Cardiac muscle cell (in vitro differentiated cells and primary cell): ENCODE data around the gene BTN2A1. TPM values are rescaled to one million over a fixed set of nuclear protein-coding genes. Genes with fewer than 3 reads are reported as not detected.
"Not testable (repeated sequence)": the region's sequence is repeated elsewhere in the genome, so short reads cannot be mapped to it uniquely, and the experiment has no call there.

Source experiments
- DNase-seq, 2 donors: peaks; one replicate each; pipeline versions ENCODE4 v3.0.0 to v3.0.0-alpha.2; 2010 to 2017; ENCODE audit warnings: low read depth in 1 of 2, low spot score in 1 of 2
- H3K27ac ChIP-seq: fragments of 200-600 bp; sonication (generic); 2 replicates; pipeline ENCODE4 v1.5.1; 2016
- H3K27me3 ChIP-seq: fragments of 200-600 bp; sonication (generic); 2 replicates; pipeline ENCODE4 v1.6.0; 2016; ENCODE audit warnings: control low read depth
- H3K36me3 ChIP-seq: fragments of 200-600 bp; sonication (generic); 2 replicates; pipeline ENCODE4 v1.5.1; 2016; ENCODE audit warnings: control low read depth
- H3K4me1 ChIP-seq: fragments of 200-600 bp; sonication (generic); 2 replicates; pipeline ENCODE4 v1.8.1; 2017; ENCODE audit warnings: low read depth, mild to moderate bottlenecking, mixed run types
- H3K4me3 ChIP-seq: fragments of 200-600 bp; sonication (generic); 2 replicates; pipeline ENCODE4 v1.5.1; 2016; ENCODE audit warnings: mild to moderate bottlenecking
- H3K9me3 ChIP-seq: fragments of 200-600 bp; sonication (generic); 2 replicates; pipeline ENCODE4 v1.5.1; 2017; ENCODE audit warnings: low read depth, mild to moderate bottlenecking, control low read depth
- polyA plus RNA-seq: library from polyadenylated mRNA; unstranded; fragments of >200 nt; fragmentation: Nextera tagmentation; extraction: Ambion mirVana; gene quantifications from 2 replicates; pipeline ENCODE4 v1.2.1, GENCODE V29; 2016
- total RNA-seq: library from RNA; depleted of rRNA; stranded (reverse); fragments of >200 nt; gene quantifications from 2 replicates; pipeline ENCODE4 v1.2.3, GENCODE V29; 2016
- TF ChIP-seq, protein P1 (sequence below): IDR thresholded peaks from 2 replicates; pipeline ENCODE4 v1.5.1; 2012; ENCODE audit warnings: low read depth, mild to moderate bottlenecking, low read length

BTN2A1 gene
- total and polyA plus RNA-seq, 2 experiments from 2014 or later: 18.9 to 27.2 TPM

GRCh38 chr6:26502165-26502564 is 44.4 kb downstream of the BTN2A1 start:
- TF ChIP-seq, protein P1, sequence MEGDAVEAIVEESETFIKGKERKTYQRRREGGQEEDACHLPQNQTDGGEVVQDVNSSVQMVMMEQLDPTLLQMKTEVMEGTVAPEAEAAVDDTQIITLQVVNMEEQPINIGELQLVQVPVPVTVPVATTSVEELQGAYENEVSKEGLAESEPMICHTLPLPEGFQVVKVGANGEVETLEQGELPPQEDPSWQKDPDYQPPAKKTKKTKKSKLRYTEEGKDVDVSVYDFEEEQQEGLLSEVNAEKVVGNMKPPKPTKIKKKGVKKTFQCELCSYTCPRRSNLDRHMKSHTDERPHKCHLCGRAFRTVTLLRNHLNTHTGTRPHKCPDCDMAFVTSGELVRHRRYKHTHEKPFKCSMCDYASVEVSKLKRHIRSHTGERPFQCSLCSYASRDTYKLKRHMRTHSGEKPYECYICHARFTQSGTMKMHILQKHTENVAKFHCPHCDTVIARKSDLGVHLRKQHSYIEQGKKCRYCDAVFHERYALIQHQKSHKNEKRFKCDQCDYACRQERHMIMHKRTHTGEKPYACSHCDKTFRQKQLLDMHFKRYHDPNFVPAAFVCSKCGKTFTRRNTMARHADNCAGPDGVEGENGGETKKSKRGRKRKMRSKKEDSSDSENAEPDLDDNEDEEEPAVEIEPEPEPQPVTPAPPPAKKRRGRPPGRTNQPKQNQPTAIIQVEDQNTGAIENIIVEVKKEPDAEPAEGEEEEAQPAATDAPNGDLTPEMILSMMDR: no peak
- Histone ChIP-seq H3K36me3 (no peaks in the 10 kb centered on the region), H3K27me3 (peaks cover 45% of the 10 kb centered on the region), H3K27ac (no peak overlapping the region), H3K4me3 (peak overlapping the region; percentile 20), H3K4me1 (no peaks in the 10 kb centered on the region), H3K9me3 (no peaks in the 10 kb centered on the region)
- DNase-seq: no peak

DNA sequence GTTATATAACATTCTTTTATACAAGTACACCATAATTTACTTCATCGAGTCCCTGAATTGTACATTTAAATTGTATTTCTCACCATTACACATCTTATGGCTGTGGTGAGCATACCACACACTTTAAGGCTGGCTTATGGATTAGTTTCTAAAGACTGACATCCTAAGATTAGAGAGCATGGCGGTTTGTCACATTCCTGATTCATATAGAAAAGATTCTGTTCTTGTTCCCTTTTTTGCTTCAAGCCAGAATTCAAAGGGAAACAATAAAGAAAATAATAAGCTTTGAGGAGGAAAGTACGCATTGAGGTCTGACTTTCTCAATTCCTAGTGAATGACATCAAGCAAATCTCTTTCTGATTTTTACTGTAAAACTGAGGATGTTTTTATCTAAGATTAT is 44.9 kb downstream of the BTN2A1 start:
- no peaks in the 10 kb centered on the region for H3K36me3 ChIP-seq
- H3K27me3 ChIP-seq: peaks cover 45% of the 10 kb centered on the region
- no peaks in the 10 kb centered on the region for H3K4me1 ChIP-seq
- DNase-seq: no peak
- H3K27ac ChIP-seq: no peak overlapping the region
- no peaks in the 10 kb centered on the region for H3K9me3 ChIP-seq
- TF ChIP-seq, protein P1: no peak
- H3K4me3 ChIP-seq: no peak overlapping the region

DNA sequence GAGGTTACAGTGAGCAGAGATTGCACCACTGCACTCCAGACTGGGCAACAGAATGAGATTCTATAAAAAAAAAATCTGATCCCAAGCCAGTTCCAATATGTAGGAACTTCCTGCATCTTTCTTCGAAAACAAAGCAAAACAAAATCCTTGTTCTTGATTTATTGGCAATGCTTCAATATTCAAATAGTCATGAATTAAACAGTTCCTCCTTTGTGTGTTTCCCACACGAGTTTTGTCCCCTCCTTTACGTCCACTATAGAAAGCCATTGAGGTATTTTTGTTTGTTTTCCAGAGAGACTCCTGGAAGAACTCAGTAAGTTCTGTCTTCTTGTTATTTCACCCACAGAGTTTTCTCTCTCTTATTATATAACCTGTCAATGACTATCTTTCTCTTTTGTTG is 49.9 kb downstream of the BTN2A1 start:
- Histone ChIP-seq H3K36me3 (no peaks in the 10 kb centered on the region), H3K27ac (no peak overlapping the region), H3K27me3 (peaks cover 19% of the 10 kb centered on the region), H3K4me3 (no peak overlapping the region), H3K9me3 (no peaks in the 10 kb centered on the region), H3K4me1 (no peaks in the 10 kb centered on the region)
- TF ChIP-seq, protein P1: no peak
- DNase-seq: no peak

DNA sequence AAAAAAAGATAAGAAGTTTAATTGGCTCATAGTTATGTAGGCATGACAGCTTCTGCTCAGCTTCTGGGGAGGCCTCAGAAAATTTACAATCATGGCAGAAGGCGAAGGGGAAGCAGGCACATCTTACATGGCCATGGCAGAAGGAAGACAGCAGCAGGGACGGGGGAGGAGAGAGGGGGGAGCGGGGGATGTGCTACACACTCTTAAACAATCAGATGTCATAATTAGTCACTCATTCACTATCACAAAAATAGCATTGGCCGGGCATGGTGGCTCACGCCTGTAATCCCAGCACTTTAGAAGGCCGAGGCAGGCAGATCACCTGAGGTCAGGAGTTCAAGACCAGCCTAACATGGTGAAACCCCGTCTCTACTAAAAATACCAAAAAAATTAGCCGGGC is 53.3 kb downstream of the BTN2A1 start:
- not testable (repeated sequence) for H3K27me3 ChIP-seq, H3K27ac ChIP-seq, H3K36me3 ChIP-seq, H3K9me3 ChIP-seq, DNase-seq, H3K4me1 ChIP-seq, H3K4me3 ChIP-seq

- H3K4me1 ChIP-seq: no peaks in the 10 kb centered on the region
- no peak for DNase-seq
- no peaks in the 10 kb centered on the region for H3K27me3 ChIP-seq
- TF ChIP-seq, protein P1: no peak
- no peaks in the 10 kb centered on the region for H3K36me3 ChIP-seq
- H3K27ac ChIP-seq: no peak overlapping the region
- H3K9me3 ChIP-seq: no peaks in the 10 kb centered on the region
- H3K4me3 ChIP-seq: no peak overlapping the region
Measured at GRCh38 chr6:26514984-26515383, 57.2 kb downstream of the BTN2A1 start.

DNA sequence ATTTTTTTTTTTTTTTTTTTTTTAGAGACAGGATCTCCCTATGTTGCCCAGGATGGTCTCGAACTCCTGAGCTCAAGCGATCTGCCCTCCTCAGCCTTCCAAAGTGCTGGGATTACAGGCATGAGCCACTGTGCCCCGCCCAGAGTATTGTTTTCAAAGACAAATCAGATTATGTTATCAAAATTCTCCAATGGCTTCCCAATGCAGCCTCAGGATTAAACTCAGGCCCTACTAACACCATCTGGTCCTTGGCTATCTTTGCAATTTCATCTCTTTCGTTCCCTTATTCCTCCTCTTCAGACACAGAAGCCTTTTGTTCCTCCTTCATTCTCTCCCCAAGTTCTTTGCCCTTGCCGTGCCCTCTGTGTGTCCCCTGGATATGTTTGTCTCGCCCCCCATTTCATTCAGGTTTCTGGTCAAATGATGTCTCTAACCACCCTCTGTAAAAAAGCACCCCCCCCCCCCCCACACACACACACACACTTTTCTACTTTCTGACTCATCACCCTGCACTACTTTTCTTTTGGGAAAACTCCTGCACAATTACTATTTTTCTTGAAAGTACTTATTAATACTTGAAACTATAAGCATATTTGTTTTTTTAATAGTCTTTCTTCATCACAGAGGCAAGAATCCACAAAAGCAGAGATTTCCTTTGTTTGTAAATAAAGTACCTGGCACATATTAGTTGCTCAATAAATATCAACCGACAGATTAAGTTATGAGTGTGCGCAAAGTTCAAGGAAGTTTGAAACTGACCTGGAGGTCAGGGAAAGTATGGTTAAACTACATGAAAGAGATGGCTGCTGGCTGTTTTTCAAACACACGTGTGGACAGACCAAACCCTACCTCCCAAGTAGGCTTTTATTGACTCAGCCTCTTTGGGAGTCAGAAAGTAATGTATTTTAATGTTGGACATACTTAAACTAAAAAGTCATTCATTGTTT is 59.0 kb downstream of the BTN2A1 start:
- Histone ChIP-seq H3K36me3 (no peaks in the 10 kb centered on the region), H3K4me1 (no peaks in the 10 kb centered on the region), H3K27ac (no peak overlapping the region), H3K27me3 (no peaks in the 10 kb centered on the region), H3K4me3 (no peak overlapping the region), H3K9me3 (no peaks in the 10 kb centered on the region)
- TF ChIP-seq, protein P1: no peak
- no peak for DNase-seq

Other genes with a start within 250 kb of the BTN2A1 start
- gene BTN3A2, start 92.8 kb upstream of the BTN2A1 start, total RNA-seq: 0.28 and 0.39 TPM in 2 replicates
- gene BTN3A2, start 92.8 kb upstream of the BTN2A1 start, polyA plus RNA-seq: 0.53 and 1.3 TPM in 2 replicates
- gene BTN2A2, start 74.8 kb upstream of the BTN2A1 start, total RNA-seq: 7.2 and 16.9 TPM in 2 replicates
- 9.7 and 13.5 TPM in 2 replicates for gene BTN2A2, start 74.8 kb upstream of the BTN2A1 start, polyA plus RNA-seq
- 1.2 and 3.5 TPM in 2 replicates for gene BTN3A1, start 55.7 kb upstream of the BTN2A1 start, total RNA-seq
- 1.9 and 3.7 TPM in 2 replicates for gene BTN3A1, start 55.7 kb upstream of the BTN2A1 start, polyA plus RNA-seq
- 0.14 and 1.4 TPM in 2 replicates for gene BTN3A3, start 17.5 kb upstream of the BTN2A1 start, total RNA-seq
- 2.9 TPM in 1 of 2 replicates, not detected in the other for gene BTN3A3, start 17.5 kb upstream of the BTN2A1 start, polyA plus RNA-seq
- not detected in 2 replicates for gene BTN1A1, start 42.3 kb downstream of the BTN2A1 start, total RNA-seq
- gene BTN1A1, start 42.3 kb downstream of the BTN2A1 start, polyA plus RNA-seq: 0.14 and 0.35 TPM in 2 replicates
- 56.6 and 57.1 TPM in 2 replicates for gene HMGN4, start 80.4 kb downstream of the BTN2A1 start, total RNA-seq
- 54.7 and 62.4 TPM in 2 replicates for gene HMGN4, start 80.4 kb downstream of the BTN2A1 start, polyA plus RNA-seq
- gene ABT1, start 139.0 kb downstream of the BTN2A1 start, total RNA-seq: 21.2 and 25.4 TPM in 2 replicates
- gene ABT1, start 139.0 kb downstream of the BTN2A1 start, polyA plus RNA-seq: 27.0 and 30.2 TPM in 2 replicates
- gene ZNF322, start 201.8 kb downstream of the BTN2A1 start, total RNA-seq: 16.4 and 18.1 TPM in 2 replicates
- 16.1 and 18.0 TPM in 2 replicates for gene ZNF322, start 201.8 kb downstream of the BTN2A1 start, polyA plus RNA-seq